A172 (cell line): ENCODE results near the gene CLDN2. TPM values are rescaled to one million over a fixed set of nuclear protein-coding genes. Genes with fewer than 3 reads are reported as not detected.

Source experiments
- DNase-seq: peaks from one replicate; pipeline ENCODE4 v3.0.0-alpha.2; 2015; ENCODE audit warnings: low spot score
- total RNA-seq: library from RNA; depleted of rRNA; stranded (reverse); fragments of >200 nt; shearing (Covaris generic); gene quantifications from 2 replicates; pipeline ENCODE4 v1.2.3, GENCODE V29; 2014

The CLDN2 gene
- total RNA-seq, 1 experiment from 2014 or later: not detected

DNA sequence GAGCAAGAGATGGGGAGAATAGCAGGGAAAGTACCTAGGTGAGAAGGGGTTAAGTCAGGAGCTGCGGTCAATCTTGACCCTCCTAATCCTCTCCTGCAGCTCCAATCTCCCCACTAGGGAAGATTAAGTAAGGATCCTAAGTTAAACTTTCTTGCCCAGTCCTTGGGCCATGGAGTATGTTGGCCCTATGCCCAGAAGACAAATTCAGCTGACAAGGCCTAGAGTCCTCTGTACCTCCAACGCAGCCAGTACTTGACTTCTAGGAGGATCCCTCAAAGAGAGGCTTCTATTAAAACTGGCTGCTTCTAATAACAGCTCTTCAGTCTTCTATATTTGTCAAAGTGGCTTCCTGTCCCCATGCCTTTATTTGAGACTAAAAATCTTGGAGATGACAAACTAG, 1.4 kb downstream of the CLDN2 start:
- no peak for DNase-seq

DNA sequence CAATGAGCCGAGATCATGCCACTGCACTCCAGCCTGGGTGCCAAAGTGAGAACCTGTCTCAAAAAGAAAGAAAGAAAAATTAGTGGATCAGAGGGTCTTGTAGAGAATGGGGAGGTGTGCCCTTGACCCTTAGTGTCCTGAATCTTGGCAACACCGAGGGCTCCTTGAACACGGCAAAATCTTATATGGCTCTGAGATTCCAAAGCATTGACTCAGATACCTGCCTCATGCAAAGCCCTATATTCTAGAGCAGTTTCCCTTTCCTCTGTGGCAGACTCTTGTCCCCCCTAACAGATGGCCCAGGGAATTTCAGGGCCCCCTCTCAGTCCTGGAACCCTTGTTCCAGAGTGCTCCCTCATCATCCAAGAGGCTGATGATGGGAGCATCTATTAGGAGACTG, 6.8 kb downstream of the CLDN2 start:
- DNase-seq: no peak

DNA sequence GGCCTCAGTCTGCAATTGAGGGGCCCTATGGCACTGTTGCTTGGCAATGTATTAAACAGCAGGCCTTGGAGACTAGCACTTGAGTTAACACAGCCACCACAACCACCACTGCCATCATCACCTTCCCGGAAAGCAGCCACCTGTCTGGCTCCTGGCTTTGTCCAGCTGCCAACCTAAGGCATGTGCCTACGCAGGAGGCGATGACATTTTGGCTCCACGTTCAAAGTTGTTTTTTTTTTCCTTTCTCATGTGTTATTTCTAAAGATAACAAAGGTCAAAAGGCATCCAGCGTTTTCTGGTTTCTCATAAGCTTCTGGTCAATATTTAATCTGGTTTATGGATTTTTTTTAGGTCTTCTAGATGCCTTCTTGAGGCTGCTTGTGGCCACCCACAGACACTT, 7.5 kb downstream of the CLDN2 start:
- no peak for DNase-seq

DNA sequence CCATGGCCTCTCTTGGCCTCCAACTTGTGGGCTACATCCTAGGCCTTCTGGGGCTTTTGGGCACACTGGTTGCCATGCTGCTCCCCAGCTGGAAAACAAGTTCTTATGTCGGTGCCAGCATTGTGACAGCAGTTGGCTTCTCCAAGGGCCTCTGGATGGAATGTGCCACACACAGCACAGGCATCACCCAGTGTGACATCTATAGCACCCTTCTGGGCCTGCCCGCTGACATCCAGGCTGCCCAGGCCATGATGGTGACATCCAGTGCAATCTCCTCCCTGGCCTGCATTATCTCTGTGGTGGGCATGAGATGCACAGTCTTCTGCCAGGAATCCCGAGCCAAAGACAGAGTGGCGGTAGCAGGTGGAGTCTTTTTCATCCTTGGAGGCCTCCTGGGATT, 8.0 kb downstream of the CLDN2 start:
- DNase-seq: no peak

DNA sequence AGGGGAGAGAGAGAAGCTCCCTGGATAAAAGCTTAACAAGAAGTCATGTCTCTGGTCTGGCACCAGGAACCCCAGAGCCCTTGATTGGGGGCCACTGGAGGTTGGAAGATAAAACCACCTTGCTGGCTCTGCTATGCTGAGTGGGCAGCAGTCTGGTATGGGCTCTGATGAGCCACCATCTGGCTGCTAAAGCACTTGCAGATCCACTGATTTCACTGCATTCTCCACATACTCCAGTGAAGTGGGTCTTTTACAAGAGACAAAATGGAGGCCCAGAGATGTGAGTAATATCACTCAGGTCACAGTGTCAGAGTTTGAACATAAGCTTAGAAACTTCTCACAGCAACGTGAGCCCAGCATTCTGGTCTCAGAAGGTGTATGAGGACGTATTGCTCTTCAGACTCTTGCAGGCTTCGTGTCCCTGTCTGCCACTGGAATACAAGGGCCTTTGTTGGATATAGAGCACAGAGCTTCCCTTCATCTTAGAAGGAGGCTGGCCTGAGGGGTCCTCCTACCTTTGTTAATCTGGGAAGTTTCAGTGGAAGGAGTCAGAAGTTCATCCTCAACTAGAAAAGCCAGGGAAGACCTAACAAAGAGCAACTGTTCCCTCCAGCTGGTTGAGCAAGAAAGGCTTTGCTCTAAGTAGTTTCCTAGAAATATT, 11.8 kb downstream of the CLDN2 start:
- DNase-seq: no peak

DNA sequence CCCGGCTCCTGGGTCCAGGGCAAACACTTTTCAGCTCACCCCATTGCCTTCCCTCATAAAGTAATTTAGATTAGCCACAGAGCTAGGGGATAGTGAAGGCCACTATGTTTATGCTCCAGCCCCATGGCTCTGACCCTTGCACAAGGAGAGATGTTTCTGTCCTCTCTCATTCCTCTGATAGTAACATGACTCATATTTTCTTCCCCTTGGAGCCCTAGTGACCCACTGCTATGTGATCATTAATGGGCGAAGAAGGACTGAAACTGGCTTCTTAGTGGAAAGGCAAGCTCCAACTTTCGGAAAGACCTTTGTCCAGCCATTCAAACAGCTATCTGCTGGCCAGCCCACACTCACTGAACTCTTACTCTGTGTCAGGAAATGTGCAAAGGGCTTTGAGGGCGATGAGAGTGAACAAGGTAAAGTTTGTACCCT, 12.3 kb downstream of the CLDN2 start:
- DNase-seq: no peak

DNA sequence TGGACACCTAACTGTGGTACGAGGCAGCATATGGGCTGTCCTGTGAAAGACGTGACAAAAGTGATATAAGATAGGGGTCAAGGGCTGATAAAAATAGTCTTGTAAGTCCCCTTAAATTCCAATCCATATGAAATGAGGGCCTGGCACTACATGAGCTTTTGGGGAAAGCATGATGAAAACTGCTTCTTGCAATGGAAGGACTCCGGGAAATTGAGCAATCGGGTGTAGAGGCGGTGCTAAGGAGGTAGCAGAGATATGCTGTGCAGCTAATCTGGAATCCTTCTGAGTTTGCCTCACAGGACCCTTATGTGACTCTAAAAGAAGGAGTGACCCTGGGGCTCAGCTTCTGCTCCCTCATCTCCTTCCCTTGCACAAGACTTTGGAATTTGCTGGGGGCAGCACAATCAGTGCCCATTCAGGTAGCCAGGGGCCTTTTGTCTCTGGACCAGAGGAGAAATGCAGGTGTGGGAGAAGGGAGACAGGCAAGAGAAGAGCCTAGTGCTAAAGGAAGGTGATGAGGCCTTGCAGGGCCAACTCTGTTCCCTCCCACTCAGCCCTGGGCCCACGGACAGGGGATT, 12.8 kb downstream of the CLDN2 start:
- DNase-seq: no peak

DNA sequence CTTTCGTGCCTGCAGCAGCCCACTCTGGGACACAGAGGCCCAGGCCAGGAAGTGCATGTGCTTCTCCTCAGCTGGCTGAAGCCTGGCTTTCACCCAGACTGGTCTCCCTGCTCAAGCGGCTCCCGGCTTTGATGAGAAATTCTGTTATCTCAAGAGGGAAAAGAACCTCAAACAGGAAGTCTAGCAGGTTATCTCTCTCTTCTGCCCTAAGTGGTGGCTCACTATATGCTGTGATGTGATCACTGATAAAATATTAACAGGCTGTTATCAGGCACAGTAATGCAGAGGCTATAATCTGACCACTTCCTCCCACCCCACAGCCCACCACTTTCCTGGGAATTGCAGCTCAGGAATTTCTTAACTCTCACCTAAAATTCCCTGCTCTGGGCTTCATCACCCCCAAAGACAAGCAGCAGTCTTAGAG, 13.3 kb downstream of the CLDN2 start:
- DNase-seq: peak; percentile 47

DNA sequence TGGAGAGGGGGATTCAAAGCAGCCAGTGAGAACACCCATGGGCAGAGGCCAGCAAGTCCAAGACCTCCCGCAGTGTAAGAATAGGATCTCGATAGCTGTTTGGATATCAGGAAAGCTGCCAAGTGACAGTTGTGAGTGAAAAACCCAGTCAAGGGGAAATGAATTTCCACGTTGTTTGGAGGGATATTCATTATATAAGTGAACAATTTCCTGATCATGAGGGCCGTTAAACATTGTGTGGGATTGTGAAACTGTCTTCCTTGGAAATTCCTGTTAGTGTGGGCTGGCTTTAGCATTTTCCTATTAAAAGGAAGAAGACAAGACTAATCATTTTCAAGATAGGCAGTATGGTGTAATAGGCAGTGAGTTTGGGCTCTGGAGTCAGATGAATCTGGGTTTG, 15.0 kb downstream of the CLDN2 start:
- no peak for DNase-seq

DNA sequence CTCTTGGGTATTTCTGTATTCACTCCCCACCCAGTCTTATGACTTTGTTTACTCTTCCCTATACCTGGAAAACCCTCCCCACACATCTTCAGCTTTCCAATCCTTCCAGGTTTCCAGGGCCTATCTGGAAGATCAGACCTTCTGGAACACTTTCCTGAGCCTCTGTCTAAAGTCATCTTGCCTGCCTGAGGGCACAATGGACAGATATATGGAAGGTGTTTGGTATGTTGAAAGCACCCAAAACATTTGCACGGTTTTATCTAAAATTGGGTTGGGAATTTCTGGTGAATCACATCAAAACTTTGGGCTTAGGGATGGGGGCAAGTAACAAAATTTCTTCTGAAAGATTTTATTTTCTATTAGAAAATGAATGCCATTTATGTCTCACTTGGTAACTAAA, 16.0 kb downstream of the CLDN2 start:
- DNase-seq: no peak

DNA sequence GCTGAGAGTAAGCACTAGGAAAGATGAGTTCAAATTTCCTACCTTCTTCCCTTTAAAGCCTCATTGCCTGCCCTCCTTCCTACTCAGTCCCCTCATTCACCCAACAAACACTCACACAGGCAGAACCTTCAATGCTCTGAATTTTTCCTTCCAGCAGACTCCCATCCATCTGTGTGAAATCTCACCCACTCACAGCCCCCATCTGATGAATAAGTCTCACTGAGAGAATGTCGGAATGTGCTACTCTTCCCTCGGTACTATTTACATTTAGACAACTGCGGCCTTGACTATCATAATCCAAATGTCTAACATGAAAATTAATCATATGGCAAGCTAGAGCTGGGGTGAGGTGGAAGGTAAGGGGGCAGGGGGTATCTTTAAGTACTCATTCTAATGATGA, 19.4 kb downstream of the CLDN2 start:
- no peak for DNase-seq

DNA sequence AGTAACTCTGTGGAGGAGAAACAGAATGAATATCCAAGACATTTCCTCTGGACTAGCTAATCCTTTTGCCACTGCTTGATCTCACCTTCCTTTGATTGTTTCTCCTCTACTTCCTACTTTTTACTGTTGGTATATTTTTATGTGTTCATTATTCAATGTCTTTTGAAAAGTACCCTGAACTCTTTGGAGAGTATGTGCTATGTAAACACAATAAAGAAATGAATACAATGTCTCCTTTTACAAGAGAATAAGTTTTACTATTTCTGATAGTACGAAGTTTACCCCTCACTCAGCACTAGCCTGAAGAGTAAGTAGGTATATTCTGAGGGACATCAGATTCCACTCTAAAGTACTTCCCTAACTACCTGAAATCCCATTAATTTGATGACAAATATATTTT, 19.9 kb downstream of the CLDN2 start:
- DNase-seq: no peak

DNA sequence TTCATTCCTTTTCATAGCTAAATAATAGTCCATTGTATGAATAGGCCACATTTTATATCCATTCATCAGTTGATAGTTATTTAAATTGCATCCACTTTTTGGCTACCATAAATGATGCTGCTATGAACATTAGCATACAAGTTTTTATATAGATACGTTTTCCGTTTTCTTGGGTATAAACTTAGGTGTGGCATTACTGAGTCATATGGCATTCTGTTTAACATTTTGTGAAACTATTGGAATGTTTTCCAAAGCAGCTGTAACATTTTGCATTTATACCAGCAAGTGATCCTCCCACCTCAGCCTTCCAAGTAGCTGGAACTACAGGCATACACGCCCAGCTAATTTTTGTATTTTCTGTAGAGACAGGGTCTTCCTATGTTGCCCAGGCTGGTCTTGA, 26.3 kb downstream of the CLDN2 start:
- no peak for DNase-seq

DNA sequence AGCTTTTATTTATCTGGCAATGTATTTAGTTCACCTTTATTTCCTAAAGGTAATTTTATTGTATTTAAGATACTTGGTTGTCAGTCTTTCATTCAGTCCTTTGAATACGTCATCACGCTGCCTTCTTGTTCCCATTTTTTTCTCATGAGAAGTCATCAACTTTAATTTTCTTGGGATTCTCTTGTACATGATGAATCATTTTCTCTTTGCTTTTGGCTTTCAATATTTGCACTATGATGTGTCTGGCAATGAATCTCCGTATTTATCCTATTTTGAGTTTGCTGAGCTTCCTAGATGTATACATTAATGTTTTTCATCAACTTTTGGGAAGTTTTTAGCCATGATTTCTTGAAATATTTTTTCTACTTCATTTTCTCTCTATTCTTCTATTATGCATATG, 28.4 kb downstream of the CLDN2 start:
- DNase-seq: no peak

DNA sequence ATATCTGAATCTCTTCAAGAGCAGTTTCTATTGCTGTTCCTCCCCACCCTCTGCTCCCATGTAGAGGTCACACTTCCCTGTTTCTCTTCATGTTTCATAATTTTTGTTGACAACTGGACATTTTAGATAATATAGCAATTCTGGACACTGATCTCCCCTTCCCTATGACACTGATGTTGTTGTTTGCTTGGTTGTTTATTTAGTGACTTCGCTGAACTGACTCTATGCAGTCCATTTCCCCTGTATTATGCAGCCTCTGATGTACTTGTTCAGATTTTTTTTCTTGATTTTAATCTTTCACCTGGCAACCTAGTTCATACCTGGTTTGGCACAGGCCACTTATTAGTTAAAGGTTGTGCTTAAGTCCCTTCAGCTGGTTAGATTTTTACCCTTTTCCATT, 29.2 kb downstream of the CLDN2 start:
- no peak for DNase-seq

DNA sequence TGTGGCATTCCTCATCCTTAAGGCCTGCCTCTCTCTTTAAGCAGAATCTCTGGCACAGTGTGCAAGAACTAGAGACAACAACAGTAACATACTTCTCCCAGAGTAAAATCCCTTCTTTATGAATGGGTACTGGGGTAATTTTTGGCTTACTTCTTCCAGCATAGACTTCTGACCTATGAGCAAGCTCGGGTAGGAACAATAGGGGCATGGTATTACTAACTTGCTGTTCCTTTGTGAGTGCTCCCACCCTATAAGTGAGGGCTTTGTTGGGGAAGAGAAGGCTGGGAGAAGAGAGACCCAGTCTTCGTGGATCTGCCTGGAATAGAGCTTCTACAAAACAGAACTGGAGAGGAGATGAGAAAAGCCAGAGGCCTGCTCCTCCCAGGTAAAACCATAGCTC, 30.2 kb downstream of the CLDN2 start:
- DNase-seq: no peak

DNA sequence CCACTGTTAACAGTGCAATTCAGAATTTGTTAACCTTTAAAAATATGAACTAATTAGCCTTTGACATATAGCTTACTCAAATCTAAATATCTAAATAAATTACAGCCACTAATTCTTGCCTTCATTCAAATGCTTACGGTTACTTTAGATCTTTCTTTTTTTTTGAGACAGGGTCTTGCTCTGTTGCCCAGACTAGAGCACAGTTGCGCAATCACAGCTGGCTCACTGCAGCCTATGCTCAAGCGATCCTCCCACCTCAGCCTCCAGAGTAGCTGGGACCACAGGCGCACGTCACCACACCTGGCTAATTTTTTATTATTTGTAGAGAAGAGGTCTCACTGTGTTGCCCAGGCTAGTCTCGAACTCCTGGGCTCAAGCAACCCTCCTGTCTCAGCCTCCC, 31.0 kb downstream of the CLDN2 start:
- no peak for DNase-seq

DNA sequence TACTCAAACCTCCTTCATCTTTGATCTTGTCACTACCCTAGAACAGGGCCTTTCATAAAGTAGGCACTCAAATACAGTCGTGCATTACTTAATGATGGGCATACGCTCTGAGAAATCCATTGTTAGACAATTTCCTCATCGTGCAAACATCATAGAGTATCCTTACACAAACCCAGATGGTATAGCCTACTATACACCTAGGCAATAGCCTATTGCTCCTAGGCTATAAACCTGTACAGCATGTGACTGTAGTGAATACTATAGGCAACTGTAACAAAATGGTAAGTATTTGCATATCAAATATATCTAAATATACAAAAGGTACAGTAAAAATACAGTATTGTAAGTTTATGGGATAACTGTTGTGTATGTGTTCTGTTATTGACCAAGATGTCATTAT, 31.9 kb downstream of the CLDN2 start:
- no peak for DNase-seq

DNA sequence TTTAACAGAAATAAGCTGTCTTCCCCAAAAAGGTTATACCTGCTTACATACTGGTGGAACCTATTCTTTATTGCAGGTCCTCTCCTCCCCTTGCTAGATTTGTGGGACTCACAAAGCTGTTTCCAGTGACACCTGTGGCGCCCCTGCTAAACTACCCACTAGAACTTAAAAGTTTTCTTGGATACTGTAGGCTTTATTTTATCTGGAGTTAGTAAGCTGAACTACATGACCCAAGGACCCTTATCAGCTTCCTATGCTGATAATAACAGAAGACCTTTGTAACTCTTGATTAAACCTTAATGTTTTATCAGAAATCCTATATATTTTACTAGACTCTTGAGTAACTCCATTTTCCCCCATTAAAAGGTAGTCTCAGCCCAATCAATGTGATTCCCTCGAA, 32.3 kb downstream of the CLDN2 start:
- DNase-seq: no peak

DNA sequence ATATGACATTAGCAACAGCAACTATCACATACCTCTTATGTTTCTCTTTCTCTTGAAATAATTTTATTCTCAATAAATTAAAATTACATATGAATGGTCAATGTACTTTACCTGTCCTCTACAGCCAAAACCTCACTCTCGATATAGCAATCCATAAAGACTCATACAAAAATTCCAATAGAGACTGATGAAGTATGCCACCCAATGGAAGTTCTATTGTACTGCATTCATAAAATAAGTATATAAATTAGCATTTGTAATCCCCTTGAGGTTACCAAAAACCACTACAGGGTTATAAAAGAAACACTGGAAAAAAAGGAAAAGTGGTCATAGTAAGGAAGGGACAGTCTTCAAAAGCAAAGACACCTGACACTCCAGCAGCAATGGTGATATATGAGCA, 32.8 kb downstream of the CLDN2 start:
- DNase-seq: no peak

DNA sequence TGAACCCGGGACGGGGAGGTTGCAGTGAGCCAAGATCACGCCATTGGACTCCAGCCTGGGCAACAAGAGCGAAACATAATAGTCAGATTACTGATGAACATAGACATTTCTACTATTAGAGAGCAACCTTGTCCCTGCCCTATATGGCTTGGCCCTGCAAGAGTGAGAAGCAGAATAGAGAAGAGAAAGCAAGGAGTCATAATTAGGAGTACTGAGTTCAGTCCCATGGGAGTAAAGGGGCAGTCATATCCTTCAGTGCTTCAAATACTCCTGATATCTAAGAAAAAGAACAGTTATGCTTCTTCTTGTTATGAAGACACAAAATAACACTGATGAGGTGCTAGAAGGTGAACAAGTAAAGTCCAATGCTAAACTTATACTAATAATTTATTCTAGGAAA, 33.8 kb downstream of the CLDN2 start:
- no peak for DNase-seq

DNA sequence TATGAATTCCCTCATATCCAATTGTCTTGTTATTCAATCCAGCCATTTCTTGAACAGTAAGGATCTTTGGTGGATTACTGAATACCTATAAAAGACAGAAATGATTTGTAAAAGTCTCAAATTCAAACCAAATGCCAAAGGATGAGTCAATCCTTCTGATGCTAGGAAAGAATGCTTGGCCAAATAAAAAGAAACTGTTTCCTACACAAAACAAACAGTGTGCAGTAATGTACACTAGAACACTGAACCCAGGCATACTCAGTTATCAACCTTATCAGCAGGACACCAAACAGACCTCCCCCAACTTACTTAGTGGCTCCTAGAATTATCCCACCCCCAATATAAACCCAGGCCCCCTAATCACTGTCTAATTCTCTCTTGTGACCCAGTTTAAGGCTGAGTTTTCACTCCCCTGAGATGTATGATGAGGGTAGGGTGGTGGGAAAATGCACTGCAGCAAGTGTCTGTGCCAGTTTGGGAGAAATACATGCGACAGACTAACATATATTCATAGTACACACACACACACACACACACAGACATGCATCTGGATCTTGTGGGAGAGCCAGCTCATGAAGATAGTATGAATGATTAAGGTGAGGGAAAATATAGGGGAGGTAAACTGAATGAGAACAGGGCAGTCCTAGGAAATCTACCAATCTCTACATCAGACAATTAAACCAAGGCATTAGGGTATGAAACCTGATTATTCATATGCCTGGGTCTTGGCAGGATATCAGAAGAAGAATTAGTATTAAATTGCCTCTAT, 35.0 kb downstream of the CLDN2 start:
- no peak for DNase-seq

DNA sequence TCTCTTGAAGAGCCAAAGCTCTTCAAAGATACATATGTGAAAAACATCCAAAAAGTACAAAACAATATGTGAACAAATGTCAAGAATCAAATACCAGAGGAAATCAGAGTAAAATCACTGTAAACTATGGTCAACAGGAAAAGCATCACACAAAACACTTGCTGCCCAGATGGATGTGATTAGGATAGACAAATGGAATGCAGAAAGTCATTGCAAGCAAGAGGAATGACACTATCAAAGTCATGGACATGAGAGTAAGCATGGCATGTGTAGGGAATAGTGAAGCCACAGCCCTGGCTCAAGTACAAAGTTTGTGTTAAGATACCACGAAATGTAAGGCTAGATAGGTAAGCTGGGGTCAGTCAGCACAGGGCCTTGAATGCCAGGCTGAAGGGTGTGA, 37.7 kb downstream of the CLDN2 start:
- DNase-seq: no peak
